Kidney (tissue), 14 donors: ENCODE measurements around the gene CALN1. TPM values are rescaled to one million over a fixed set of nuclear protein-coding genes. Genes with fewer than 3 reads are reported as not detected.

ENCODE experiments used
- DNase-seq, 5 donors: peaks; one replicate each; pipeline ENCODE4 v3.0.0-alpha.2; 2013 to 2020
- FAIRE-seq: peaks from 2 replicates; lab custom pipeline; 2012; peaks lifted over from hg19 to GRCh38; lab: Jason Lieb, UNC
- H3K27ac ChIP-seq, 2 donors: one replicate each; pipeline ENCODE4 v1.7.0; 2013; ENCODE audit warnings: low read depth in 2 of 2, low read length in 2 of 2, inconsistent platforms in 1 of 2
- H3K27me3 ChIP-seq: one replicate; pipeline ENCODE4 v1.7.1; 2013; ENCODE audit warnings: low read length, inconsistent platforms; ENCODE audit not compliant: control insufficient read depth, insufficient read depth
- H3K36me3 ChIP-seq, 3 donors: one replicate each; pipeline versions ENCODE4 v1.7.0 to v1.7.1; 2013; ENCODE audit warnings: low read length in 3 of 3, control low read depth in 1 of 3, inconsistent platforms in 1 of 3; ENCODE audit not compliant: insufficient read depth in 3 of 3, control insufficient read depth in 2 of 3
- H3K4me1 ChIP-seq, 3 donors: one replicate each; pipeline versions ENCODE4 v1.7.0 to v1.7.1; 2013; ENCODE audit warnings: low read length in 3 of 3, inconsistent platforms in 1 of 3, low read depth in 1 of 3; ENCODE audit not compliant: control insufficient read depth in 2 of 3, insufficient read depth in 2 of 3
- H3K4me3 ChIP-seq, 3 donors: one replicate each; pipeline versions ENCODE4 v1.7.0 to v1.8.1; 2013; ENCODE audit warnings: low read length in 3 of 3, control low read depth in 1 of 3, inconsistent platforms in 1 of 3
- H3K9ac ChIP-seq, 3 donors: one replicate each; pipeline versions ENCODE4 v1.7.0 to v1.7.1; 2013; ENCODE audit warnings: low read length in 3 of 3, control low read depth in 1 of 3, inconsistent platforms in 1 of 3
- H3K9me3 ChIP-seq, 3 donors: one replicate each; pipeline versions ENCODE4 v1.7.0 to v1.7.1; 2013; ENCODE audit warnings: low read length in 3 of 3, control low read depth in 1 of 3, inconsistent platforms in 1 of 3; ENCODE audit not compliant: control insufficient read depth in 2 of 3, insufficient read depth in 1 of 3
- CTCF ChIP-seq: IDR thresholded peaks from 3 replicates; pipeline ENCODE4 v1.5.1; 2012; ENCODE audit warnings: mild to moderate bottlenecking, moderate library complexity, borderline replicate concordance; ENCODE audit not compliant: insufficient read depth; ENCODE audit errors: extremely low read depth
- intact Hi-C: fragments of 100-400 bp; cut with DNase I; formaldehyde crosslinking; loops from one replicate; pipeline ENCODE4 v1.11.1; 2022
- polyA plus RNA-seq: library from polyadenylated mRNA; stranded (reverse); fragments of 350-450 nt; fragmentation: Illumina TruSeq; extraction: RNeasy Lipid Tissue Mini Kit (QIAGEN cat#74804); gene quantifications from one replicate; pipeline ENCODE4 v1.2.3, GENCODE V29; 2014; ENCODE audit warnings: low read depth, low replicate concordance; ENCODE audit not compliant: insufficient read depth
- total RNA-seq: library from RNA; stranded (reverse); fragmentation: NEBNext Ultra II Directional; extraction: Animal tissue kit (Norgen Biotek cat#: 25700); gene quantifications from one replicate; pipeline ENCODE4 v1.2.1, GENCODE V29; 2021
- donor health status: control.
- donor health status: control.
- donor health status: control.
- donor health status: control.
- donor health status: control.
- donor health status: DM: yes; HTN: yes; CAD: no.
- donor health status: Normal renal cell carcinoma (clear cell type).

The CALN1 gene
- total and polyA plus RNA-seq, 2 donors from 2014 or later: not detected

DNA sequence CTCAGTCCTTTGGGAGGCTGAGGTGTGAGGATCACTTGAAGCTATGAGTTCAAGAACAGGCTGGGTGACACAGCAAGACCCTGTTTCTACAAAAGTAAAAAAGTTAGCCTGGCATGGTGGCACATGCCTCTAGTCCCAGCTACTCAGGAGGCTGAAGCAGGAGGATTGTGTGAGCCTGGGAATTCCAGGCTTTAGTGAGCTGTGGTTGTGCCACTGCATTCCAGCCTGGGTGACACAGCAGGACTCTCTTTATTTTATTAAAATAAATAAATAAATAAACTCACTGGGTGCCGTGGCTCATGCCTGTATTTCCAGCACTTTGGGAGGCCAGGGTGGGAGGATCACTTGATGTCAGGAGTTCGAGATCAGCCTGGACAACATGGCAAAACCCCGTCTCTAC lies 607.9 kb downstream of the CALN1 start:
- H3K4me1 ChIP-seq: no peaks in the 10 kb centered on the region
- no peak for TF ChIP-seq CTCF
- H3K9ac ChIP-seq: no peak overlapping the region
- H3K27me3 ChIP-seq: no peaks in the 10 kb centered on the region
- no peak overlapping the region for H3K27ac ChIP-seq
- intact Hi-C loops: no loop called here
- H3K4me3 ChIP-seq: no peak overlapping the region
- no peak for DNase-seq
- no peaks in the 10 kb centered on the region for H3K36me3 ChIP-seq
- H3K9me3 ChIP-seq: peaks cover 0 to 5% (median 2%) of the 10 kb centered on the region in 3 donors
- no peak for FAIRE-seq

DNA sequence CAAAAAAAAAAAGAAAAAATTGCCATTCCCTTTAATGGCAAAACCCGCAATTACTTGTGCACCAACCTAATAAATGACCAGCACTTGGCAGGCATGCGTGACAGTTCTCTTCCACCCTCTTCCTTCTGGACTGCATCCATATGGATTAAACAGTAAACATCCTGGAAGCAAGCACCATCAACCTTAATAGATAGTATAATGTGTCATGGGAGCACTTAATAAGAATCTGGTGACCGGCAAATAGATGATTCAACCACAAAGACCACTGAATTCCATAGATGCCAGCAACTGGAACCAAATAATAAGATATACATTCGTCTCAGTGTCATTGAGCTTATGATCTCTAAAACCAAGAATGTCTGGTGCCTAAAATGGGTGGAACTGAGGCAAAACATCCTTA lies 610.2 kb downstream of the CALN1 start:
- H3K4me3 ChIP-seq: no peak overlapping the region
- no peaks in the 10 kb centered on the region for H3K36me3 ChIP-seq
- H3K4me1 ChIP-seq: no peaks in the 10 kb centered on the region
- TF ChIP-seq CTCF: no peak
- H3K27ac ChIP-seq: no peak overlapping the region
- H3K9ac ChIP-seq: no peak overlapping the region
- intact Hi-C loops: no loop called here
- peaks cover 0 to 5% (median 2%) of the 10 kb centered on the region in 3 donors for H3K9me3 ChIP-seq
- FAIRE-seq: no peak
- no peaks in the 10 kb centered on the region for H3K27me3 ChIP-seq
- DNase-seq: no peak

GRCh38 chr7:71800321-71800720 lies 611.8 kb downstream of the CALN1 start:
- no peak for DNase-seq
- no peak overlapping the region for H3K27ac ChIP-seq
- no peaks in the 10 kb centered on the region for H3K36me3 ChIP-seq
- no peak for FAIRE-seq
- H3K4me1 ChIP-seq: no peaks in the 10 kb centered on the region
- no peaks in the 10 kb centered on the region for H3K27me3 ChIP-seq
- no peak overlapping the region for H3K4me3 ChIP-seq
- no peak overlapping the region for H3K9ac ChIP-seq
- no peaks in the 10 kb centered on the region for H3K9me3 ChIP-seq
- no peak for TF ChIP-seq CTCF
- intact Hi-C loops: no loop called here

- no peaks in the 10 kb centered on the region for H3K27me3 ChIP-seq
- no peak for FAIRE-seq
These were observed 616.7 kb downstream of the CALN1 start for GRCh38 chr7:71795410-71795809.

More at GRCh38 chr7:71795410-71795809, 616.7 kb downstream of the CALN1 start:
- intact Hi-C loops: no loop called here
- H3K36me3 ChIP-seq: no peaks in the 10 kb centered on the region
- H3K27ac ChIP-seq: no peak overlapping the region
- no peak for DNase-seq
- H3K9me3 ChIP-seq: no peaks in the 10 kb centered on the region
- H3K4me3 ChIP-seq: no peak overlapping the region
- H3K4me1 ChIP-seq: no peaks in the 10 kb centered on the region
- TF ChIP-seq CTCF: no peak
- H3K9ac ChIP-seq: no peak overlapping the region
